ENCODE results near the gene GAS2L1.

GRCh38 chr22:29326481-29326880 lies 20.0 kb downstream of the GAS2L1 start:
- TF ChIP-seq POLR2A (IDR thresholded peaks at IDR 0.05; ENCODE audit: low read depth, low read length) (no peak), POLR2AphosphoS5 (IDR thresholded peaks at IDR 0.05; ENCODE audit: low read depth, low read length) (no peak), TAF1 (IDR thresholded peaks at IDR 0.05; ENCODE audit: borderline replicate concordance, low read depth, low read length) (no peak)

Data from GM12892 (cell line).